B cell (primary cell): ENCODE results near the gene EPN2. TPM values are rescaled to one million over a fixed set of nuclear protein-coding genes. Genes with fewer than 3 reads are reported as not detected.

Experiments used
- ATAC-seq: fragments of 200-7000 bp; cut with Tn5 transposase; one replicate; pipeline ENCODE4 v1.10.0; 2021; ENCODE audit warnings: low read depth, mild to moderate bottlenecking, moderate number of reproducible peaks, moderate library complexity
- CTCF ChIA-PET: fragments of 350-600 bp; sonication (Branson Sonifier 250); formaldehyde crosslinking; loops from one replicate; lab custom pipeline; 2021; ENCODE audit warnings: antibody characterized with exemption, inconsistent platforms; lab: Charles Lee
- POLR2A ChIA-PET: fragments of 350-600 bp; sonication (Branson Sonifier 250); formaldehyde crosslinking; loops from one replicate; lab custom pipeline; 2021; ENCODE audit warnings: antibody characterized with exemption; lab: Charles Lee
- DNase-seq: peaks from one replicate; pipeline ENCODE4 v3.0.0; 2013
- H2AFZ ChIP-seq: 2 replicates; pipeline ENCODE4 v1.6.1; 2012; ENCODE audit warnings: mild to moderate bottlenecking, low read depth, low read length; ENCODE audit not compliant: insufficient read depth, poor library complexity, severe bottlenecking
- H3K27ac ChIP-seq, 2 donors: 1 replicate in 1 of 2; 2 replicates in 1 of 2; pipeline ENCODE4 v1.5.1; 2012 to 2013; ENCODE audit warnings: low read length in 2 of 2, mild to moderate bottlenecking in 2 of 2, moderate library complexity in 1 of 2
- H3K27me3 ChIP-seq, 4 experiments: fragments of 200-600 bp in 1 of 4; sonication (generic) in 1 of 4; replicated peaks in 1 of 4; 1 replicate in 2 of 4; 2 replicates in 2 of 4; pipeline versions ENCODE4 v1.6.1 to v1.7.0; 2013 to 2016; ENCODE audit warnings: low read length in 3 of 4, mild to moderate bottlenecking in 2 of 4, mixed read lengths in 1 of 4, moderate library complexity in 1 of 4; ENCODE audit not compliant: insufficient read depth in 4 of 4, control insufficient read depth in 3 of 4; ENCODE audit errors: control extremely low read depth in 1 of 4
- H3K36me3 ChIP-seq, 2 experiments: replicated peaks in 1 of 2; 1 replicate in 1 of 2; 2 replicates in 1 of 2; pipeline versions ENCODE4 v1.6.1 to v1.7.1; 2013; ENCODE audit warnings: low read length in 1 of 2; ENCODE audit not compliant: insufficient read depth in 2 of 2, control insufficient read depth in 1 of 2; ENCODE audit errors: control extremely low read depth in 1 of 2, extremely low read depth in 1 of 2
- H3K4me1 ChIP-seq, 2 donors: fragments of 200-600 bp in 1 of 2; sonication (generic) in 1 of 2; 1 replicate in 1 of 2; 2 replicates in 1 of 2; pipeline versions ENCODE4 v1.5.1 to v1.6.1; 2013 to 2017; ENCODE audit warnings: low read length in 2 of 2; ENCODE audit not compliant: control insufficient read depth in 2 of 2, insufficient read depth in 2 of 2
- H3K4me2 ChIP-seq: replicated peaks from 2 replicates; pipeline ENCODE3; 2012; ENCODE audit warnings: mild to moderate bottlenecking, low read depth, low read length; ENCODE audit not compliant: poor library complexity, severe bottlenecking
- H3K4me3 ChIP-seq, 5 experiments: fragments of 200-600 bp in 1 of 5; sonication (generic) in 1 of 5; 1 replicate in 3 of 5; 2 replicates in 2 of 5; pipeline versions ENCODE4 v1.5.1 to v1.7.0; 2011 to 2016; ENCODE audit warnings: low read length in 4 of 5, mild to moderate bottlenecking in 4 of 5, low read depth in 2 of 5, control low read depth in 1 of 5, moderate library complexity in 1 of 5; ENCODE audit not compliant: insufficient read depth in 1 of 5; ENCODE audit errors: control extremely low read depth in 1 of 5, extremely low read depth in 1 of 5
- H3K79me2 ChIP-seq: fragments of 200-600 bp; sonication (generic); one replicate; pipeline ENCODE4 v1.6.0; 2016; ENCODE audit warnings: low read length; ENCODE audit not compliant: control insufficient read depth, insufficient read depth
- H3K9ac ChIP-seq: fragments of 200-600 bp; sonication (generic); 2 replicates; pipeline ENCODE4 v1.6.1; 2017; ENCODE audit warnings: mild to moderate bottlenecking, low read length, moderate library complexity
- H3K9me3 ChIP-seq, 3 donors: one replicate each; pipeline versions ENCODE4 v1.6.1 to v1.7.1; 2013; ENCODE audit warnings: low read length in 2 of 3; ENCODE audit not compliant: control insufficient read depth in 2 of 3, insufficient read depth in 1 of 3; ENCODE audit errors: control extremely low read depth in 1 of 3
- H4K20me1 ChIP-seq: 2 replicates; pipeline ENCODE4 v1.6.0; 2012; ENCODE audit warnings: mild to moderate bottlenecking, low read length; ENCODE audit not compliant: insufficient read depth, control insufficient read depth, poor library complexity, severe bottlenecking
- H3K27ac Mint-ChIP-seq: one replicate; pipeline ENCODE4 v1.8.0; 2021; ENCODE audit warnings: mixed read lengths
- H3K27me3 Mint-ChIP-seq: one replicate; pipeline ENCODE4 v1.8.0; 2021; ENCODE audit warnings: mixed read lengths
- H3K4me1 Mint-ChIP-seq: one replicate; pipeline ENCODE4 v1.8.0; 2021; ENCODE audit warnings: mixed read lengths
- H3K4me3 Mint-ChIP-seq: one replicate; pipeline ENCODE4 v1.8.0; 2021; ENCODE audit warnings: mixed read lengths
- H3K9me3 Mint-ChIP-seq: one replicate; pipeline ENCODE4 v1.8.0; 2022; ENCODE audit warnings: mixed read lengths; ENCODE audit not compliant: insufficient read depth
- EZH2 ChIP-seq: IDR thresholded peaks from 2 replicates; pipeline ENCODE4 v1.6.1; 2012; ENCODE audit warnings: borderline replicate concordance, low read depth, mild to moderate bottlenecking, moderate library complexity, low read length; ENCODE audit not compliant: insufficient read depth, poor library complexity, severe bottlenecking
- WGBS: methylation state at CpG from one replicate; pipeline ENCODE4 v1.1.5; 2013; ENCODE audit warnings: missing lambda C conversion rate; ENCODE audit not compliant: insufficient coverage; 5-methylcytosine and 5-hydroxymethylcytosine counted together
- intact Hi-C: fragments of 100-400 bp; cut with micrococcal nuclease; formaldehyde crosslinking; loops from one replicate; pipeline ENCODE4 v1.10.0; 2022
- polyA plus RNA-seq: library from polyadenylated mRNA; depleted of rRNA; stranded (reverse); fragments of >200 nt; gene quantifications from 2 replicates; pipeline ENCODE4 v1.2.3, GENCODE V29; 2012
- total RNA-seq, 2 donors: library from RNA; stranded (reverse); fragments of 120-200 nt in 1 of 2; gene quantifications; 1 replicate in 1 of 2; 2 replicates in 1 of 2; pipeline versions ENCODE4 v1.2.3 to v1.2.4, GENCODE V29; 2013 to 2022
- TF ChIP-seq, protein P1 (sequence below): fragments of 200-600 bp; IDR thresholded peaks from one replicate; pipeline ENCODE4 v1.8.0; 2022; ENCODE audit warnings: antibody characterized with exemption, mild to moderate bottlenecking

The EPN2 gene
- total and polyA plus RNA-seq, 2 donors (not counting 1 experiment from before 2014, with no cell fraction given), result 15.7 to 35.6 TPM

DNA sequence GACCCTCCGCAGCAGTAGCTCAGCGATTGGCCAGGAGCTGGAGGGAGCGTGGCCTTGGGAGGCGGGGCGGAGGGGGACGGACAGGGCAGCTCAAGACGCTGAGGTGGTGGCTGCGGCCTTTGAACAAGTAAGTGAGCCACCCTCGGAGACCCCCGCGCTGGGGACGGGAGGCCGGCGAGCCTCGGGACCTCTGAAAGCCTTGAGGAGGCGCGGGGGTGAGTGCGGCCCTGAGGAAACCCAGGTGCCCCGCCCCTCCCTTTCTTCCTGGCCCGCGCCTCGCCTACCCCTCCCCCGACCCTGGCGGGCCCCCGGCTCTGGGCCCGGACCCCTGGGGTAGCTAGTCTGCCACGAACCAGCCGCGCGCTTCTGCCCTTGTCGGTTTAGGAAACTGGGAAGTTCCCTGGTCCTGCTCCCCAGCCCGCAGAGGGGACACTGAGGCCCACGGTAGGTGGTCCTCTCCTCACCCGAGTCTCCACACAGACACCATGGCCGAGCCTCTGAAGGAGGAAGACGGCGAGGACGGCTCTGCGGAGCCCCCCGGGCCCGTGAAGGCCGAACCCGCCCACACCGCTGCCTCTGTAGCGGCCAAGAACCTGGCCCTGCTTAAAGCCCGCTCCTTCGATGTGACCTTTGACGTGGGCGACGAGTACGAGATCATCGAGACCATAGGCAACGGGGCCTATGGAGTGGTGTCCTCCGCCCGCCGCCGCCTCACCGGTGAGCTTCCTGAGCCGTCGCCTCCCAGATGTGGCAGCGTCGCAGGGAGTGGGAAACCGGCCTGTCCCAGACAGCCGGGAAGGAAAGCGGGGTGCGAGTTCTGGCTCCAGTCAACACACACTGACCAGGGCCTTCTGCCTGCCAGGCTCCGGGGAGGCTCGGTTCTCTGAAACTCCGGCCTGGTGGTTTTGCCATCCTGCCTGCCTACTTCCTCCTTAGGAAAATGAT is 141.5 kb downstream of the EPN2 start, which contains the start of gene MAPK7:
TSS of gene MAPK7 (plus strand) at position 83 of the 945 bp plus-strand sequence. CDS start at position 486, 403 bp downstream.
- 27% methylated on average over 68 of the region's 69 CpGs for WGBS
- Histone ChIP-seq H3K9me3 (no peaks in the 10 kb centered on the region), H2AFZ (peak within 1 kb of the TSS; percentile 97), H3K4me1 (peaks cover 13 to 17% of the 10 kb centered on the region in 2 donors), H3K36me3 (peaks cover 0 to 38% of the 10 kb centered on the region in 2 experiments), H3K27ac (peak within 1 kb of the TSS; percentile 86 to 95), H3K4me2 (peak within 1 kb of the TSS; percentile 99), H3K27me3 (no peaks in the 10 kb centered on the region), H3K79me2 (peaks cover 18% of the 10 kb centered on the region), H4K20me1 (peaks cover 8% of the 10 kb centered on the region), H3K9ac (peak within 1 kb of the TSS; percentile 96), H3K4me3 (peak within 1 kb of the TSS; percentile 77 to 96 (median 91))
- ATAC-seq, result peak; percentile 8
- intact Hi-C loops, result loop anchor here (1.0 to 10.0 kb wide), 6 partner anchors 8 to 524 kb away; partner anchors contain the start of genes B9D1 and PRPSAP2
- ChIA-PET POLR2A (interaction anchor here (0.8 to 1.7 kb wide), 9 partner anchors 9 to 1664 kb away, joined by 3 to 30 read pairs (median 3); partner anchors contain the start of genes AKAP10, B9D1, PRPSAP2 and USP22), CTCF (interaction anchor here (0.5 to 4.9 kb wide), 13 partner anchors 9 to 720 kb away, joined by 3 to 110 read pairs (median 4); partner anchors contain the start of gene B9D1)
- H3K9me3 Mint-ChIP-seq, result no peaks in the 10 kb centered on the region
- TF ChIP-seq, protein P1, sequence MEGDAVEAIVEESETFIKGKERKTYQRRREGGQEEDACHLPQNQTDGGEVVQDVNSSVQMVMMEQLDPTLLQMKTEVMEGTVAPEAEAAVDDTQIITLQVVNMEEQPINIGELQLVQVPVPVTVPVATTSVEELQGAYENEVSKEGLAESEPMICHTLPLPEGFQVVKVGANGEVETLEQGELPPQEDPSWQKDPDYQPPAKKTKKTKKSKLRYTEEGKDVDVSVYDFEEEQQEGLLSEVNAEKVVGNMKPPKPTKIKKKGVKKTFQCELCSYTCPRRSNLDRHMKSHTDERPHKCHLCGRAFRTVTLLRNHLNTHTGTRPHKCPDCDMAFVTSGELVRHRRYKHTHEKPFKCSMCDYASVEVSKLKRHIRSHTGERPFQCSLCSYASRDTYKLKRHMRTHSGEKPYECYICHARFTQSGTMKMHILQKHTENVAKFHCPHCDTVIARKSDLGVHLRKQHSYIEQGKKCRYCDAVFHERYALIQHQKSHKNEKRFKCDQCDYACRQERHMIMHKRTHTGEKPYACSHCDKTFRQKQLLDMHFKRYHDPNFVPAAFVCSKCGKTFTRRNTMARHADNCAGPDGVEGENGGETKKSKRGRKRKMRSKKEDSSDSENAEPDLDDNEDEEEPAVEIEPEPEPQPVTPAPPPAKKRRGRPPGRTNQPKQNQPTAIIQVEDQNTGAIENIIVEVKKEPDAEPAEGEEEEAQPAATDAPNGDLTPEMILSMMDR, result no peak
- no peak for TF ChIP-seq EZH2
- no peak for DNase-seq
- H3K4me1 Mint-ChIP-seq, result peaks cover 28% of the 10 kb centered on the region
- peak within 1 kb of the TSS; percentile 99 for H3K4me3 Mint-ChIP-seq
- H3K27me3 Mint-ChIP-seq, result no peaks in the 10 kb centered on the region
- H3K27ac Mint-ChIP-seq, result peak within 1 kb of the TSS; percentile 99
